Astrocyte (in vitro differentiated cells and primary cell): ENCODE measurements around the gene PTOV1.

ENCODE experiments used
- CTCF ChIP-seq: IDR thresholded peaks from 2 replicates; pipeline ENCODE4 v1.5.1; 2011; ENCODE audit warnings: low read depth, mild to moderate bottlenecking, inconsistent platforms, low read length, moderate library complexity; ENCODE audit not compliant: insufficient read depth
- EZH2 ChIP-seq: IDR thresholded peaks from 2 replicates; pipeline ENCODE4 v1.6.1; 2012; ENCODE audit warnings: mild to moderate bottlenecking, low read length, inconsistent platforms; ENCODE audit not compliant: insufficient read depth

- TF ChIP-seq CTCF (no peak), EZH2 (no peak)
Observed at GRCh38 chr19:49809160-49809940, 41.6 kb upstream of the PTOV1 start.
